ENCODE measurements around the gene GAST.
"Not testable (repeated sequence)": the region's sequence is repeated elsewhere in the genome, so short reads cannot be mapped to it uniquely, and the experiment has no call there.

Gene GAST

DNA sequence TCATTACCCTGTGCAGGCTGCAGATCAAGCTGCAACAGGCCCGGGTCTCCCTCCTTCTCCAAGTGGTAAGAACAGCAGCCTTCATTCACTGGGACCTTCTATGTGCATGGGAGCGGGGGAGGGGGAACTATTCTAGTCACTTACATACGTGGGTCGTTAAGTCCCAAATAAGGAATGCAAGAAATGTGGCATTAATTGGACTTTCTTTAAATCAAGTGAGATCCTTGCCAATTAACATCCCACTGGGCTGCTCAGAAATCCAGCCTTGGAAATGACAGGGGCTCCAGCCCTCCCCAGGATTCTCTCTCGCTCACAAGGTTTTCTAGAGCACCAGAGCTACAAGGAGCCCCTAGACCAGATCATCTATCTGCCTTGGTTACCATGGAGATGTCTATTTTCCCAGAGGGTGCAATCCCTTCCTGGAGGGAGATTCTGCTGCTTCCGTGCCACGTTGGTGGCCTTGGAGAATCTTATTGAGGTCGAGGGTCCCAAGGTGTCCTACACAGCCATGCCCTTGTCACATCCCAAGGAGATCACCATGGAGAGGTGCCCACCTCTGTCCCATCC lies 28.6 kb upstream of the GAST start:
- DNase-seq (ENCODE audit: extremely low read depth in 1 of 2, low read depth in 1 of 2) = no peak

DNA sequence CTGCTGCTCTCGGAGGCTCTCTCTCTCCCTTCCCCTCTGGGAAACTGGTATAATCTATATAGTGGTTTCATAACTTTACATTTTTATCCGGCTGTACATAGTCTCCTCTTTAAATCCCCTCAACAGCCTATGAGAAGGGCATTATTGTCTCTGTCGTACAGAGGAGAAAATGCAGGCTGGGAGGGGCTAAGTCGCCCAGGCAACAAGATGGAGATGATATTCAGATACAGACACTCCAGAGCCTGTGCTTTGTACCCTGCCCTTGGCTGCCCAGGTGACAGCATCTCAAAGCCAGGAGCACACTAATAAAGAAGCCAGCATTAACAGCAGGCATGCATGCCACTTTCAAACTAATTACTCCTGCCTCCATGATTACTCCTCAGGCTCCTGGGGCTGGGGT lies 28.1 kb upstream of the GAST start:
- DNase-seq (ENCODE audit: extremely low read depth in 1 of 2, low read depth in 1 of 2) = no peak

DNA sequence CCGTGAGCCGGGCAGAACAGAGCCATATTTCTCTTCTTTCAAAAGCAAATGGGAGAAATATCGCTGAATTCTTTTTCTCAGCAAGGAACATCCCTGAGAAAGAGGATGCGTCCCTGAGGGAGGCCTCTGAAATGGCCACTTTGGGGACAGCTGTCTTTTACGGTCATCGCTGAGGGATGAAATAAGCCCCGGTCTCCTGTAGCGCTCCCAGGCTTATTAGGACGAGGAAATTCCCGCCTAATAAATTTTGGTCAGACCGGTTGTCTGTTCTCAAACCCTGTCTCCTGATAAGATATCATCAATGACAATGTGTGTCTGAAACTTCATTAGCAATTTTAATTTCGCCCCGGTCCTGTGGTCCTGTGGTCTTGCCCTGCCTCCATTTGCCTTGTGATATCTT lies 26.4 kb upstream of the GAST start:
- not testable (repeated sequence) for DNase-seq (ENCODE audit: extremely low read depth in 1 of 2, low read depth in 1 of 2)

DNA sequence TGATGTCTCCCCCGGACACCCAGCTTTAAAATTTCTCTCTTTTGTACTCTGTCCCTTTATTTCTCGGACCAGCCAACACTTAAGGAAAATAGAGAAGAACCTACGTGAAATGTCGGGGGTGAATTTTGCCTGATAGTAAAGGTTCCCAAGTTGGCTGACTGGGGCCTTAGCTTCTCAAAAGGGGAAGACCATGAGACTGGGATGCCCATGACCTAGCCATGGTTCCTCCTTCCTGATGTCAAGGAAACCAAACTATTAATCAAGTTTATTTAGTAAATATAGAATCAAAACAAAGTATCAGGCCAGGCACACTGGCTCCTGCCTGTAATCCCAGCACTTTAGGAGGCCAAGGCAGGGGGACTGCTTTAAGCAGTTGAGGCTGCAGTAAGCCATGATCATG lies 25.9 kb upstream of the GAST start:
- DNase-seq (ENCODE audit: extremely low read depth in 1 of 2, low read depth in 1 of 2) = no peak

DNA sequence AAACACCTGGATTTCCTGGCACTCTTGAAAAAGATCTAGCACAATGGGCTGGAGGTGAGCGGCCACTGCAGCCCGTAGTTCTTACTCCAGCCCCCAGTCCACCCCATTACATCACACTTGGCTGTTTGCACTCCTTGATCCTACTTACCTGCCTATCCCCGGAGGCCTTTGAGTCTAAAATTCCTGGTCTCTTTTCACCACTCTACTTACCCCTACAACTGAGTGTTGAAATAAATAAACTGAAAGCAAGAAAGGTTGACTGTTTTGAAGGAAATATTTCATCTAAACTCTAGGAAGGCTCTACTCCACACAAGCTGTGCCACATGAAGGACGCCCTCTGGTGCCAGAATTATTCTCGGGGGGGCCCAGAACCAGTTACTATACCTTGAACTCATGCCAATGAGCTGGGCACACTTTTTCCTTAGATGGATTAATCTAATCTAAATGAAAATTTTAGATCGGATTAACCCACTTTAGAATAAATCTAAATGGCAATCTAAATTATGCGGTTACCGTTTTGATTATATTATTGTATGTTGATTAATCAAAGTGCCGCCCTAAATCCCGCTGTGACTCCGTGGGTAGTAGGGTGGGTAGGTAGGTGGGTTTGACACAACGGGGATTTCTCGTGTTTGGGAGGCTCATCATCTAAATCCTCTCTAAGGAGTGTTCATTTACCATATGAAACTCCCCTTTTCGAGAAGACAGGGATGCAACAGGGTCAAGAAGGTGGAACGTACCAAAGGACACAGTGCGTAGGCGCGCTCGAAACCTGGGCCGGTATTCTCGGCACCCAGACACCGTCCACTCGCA lies 24.1 kb upstream of the GAST start:
- peak in 1 of 2 donors; percentile 53 for DNase-seq (ENCODE audit: extremely low read depth in 1 of 2, low read depth in 1 of 2)

DNA sequence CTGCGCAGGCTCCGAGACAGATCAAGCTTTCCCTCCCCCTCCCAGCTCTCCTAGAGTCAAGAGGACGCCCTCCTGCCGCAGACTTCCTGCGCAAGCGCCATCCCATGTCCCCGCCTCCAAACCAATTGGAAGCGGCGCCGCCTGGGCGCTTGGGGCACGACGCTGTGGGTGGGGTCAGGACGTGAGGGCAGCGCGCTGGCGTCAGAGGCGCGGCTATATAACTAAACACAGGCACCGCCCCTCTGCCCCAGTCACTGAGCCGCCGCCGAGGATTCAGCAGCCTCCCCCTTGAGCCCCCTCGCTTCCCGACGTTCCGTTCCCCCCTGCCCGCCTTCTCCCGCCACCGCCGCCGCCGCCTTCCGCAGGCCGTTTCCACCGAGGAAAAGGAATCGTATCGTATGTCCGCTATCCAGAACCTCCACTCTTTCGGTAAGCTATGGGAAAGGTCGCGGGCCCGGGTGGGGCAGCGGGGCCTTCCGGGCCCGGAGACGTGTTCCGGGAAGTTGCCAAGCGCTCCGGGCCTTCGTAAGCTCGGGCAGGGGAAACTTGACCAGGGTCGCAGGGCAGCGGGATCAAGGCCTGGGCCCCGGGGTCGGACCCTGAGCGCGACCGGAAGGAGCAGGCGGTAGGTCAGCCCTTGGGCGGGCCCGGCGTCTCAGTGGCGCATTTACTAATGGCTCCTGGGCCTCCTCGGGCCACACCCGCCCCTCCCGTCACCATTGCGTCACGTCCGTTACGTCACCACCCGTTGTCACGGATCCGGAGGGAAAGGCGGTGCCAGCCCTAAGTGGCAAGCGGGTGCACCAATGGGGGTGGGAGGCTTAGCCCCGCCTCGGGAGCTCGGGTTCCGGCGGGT lies 23.3 kb upstream of the GAST start, which contains the start of gene EIF1:
EIF1 (plus strand) TSS at position 245 of the 856 bp plus-strand sequence; CDS start at position 399, 154 bp downstream.
- DNase-seq (ENCODE audit: extremely low read depth in 1 of 2, low read depth in 1 of 2) = peak; percentile 100

DNA sequence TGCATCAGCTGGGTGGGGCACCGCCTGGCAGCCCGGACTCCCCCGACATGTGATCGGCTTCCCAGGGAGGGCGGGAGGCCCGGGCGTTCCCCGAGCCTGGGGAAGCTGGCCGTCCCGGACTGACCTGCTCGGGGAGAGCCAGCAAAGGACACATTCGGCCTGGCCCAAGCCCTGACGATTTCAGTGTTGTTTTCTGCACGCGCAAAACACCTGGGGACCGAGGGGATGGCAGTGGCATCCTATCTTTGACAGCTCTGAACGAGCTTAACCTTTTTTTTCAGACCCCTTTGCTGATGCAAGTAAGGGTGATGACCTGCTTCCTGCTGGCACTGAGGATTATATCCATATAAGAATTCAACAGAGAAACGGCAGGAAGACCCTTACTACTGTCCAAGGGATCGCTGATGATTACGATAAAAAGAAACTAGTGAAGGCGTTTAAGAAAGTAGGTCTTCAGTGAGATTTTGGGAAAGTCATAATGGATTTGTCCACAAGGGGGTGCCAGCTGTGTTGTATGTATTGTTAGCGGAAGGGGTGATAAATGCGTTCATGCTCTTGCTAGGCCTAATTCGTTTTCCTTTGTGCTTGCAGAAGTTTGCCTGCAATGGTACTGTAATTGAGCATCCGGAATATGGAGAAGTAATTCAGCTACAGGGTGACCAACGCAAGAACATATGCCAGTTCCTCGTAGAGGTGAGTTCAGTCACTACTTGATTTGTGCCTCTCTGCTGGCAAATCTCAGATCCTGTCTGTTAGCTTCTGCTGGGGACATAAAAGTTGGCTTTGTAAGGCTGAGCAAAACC lies 22.4 kb upstream of the GAST start:
- no peak for DNase-seq (ENCODE audit: extremely low read depth in 1 of 2, low read depth in 1 of 2)

DNA sequence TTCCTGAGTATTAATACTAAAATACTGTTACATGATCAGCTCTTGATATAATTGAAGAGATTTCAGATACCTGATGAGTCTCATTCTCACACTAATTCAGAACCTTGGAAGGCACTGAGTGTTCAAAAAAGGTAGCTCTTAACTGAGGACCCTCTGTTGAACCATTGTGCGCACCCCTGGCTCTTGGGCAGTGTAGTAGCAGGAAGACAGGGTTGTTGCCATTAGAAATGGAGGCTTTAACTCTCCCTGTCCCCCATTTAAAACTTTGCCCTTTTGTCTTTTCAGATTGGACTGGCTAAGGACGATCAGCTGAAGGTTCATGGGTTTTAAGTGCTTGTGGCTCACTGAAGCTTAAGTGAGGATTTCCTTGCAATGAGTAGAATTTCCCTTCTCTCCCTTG lies 21.6 kb upstream of the GAST start:
- no peak for DNase-seq (ENCODE audit: extremely low read depth in 1 of 2, low read depth in 1 of 2)

DNA sequence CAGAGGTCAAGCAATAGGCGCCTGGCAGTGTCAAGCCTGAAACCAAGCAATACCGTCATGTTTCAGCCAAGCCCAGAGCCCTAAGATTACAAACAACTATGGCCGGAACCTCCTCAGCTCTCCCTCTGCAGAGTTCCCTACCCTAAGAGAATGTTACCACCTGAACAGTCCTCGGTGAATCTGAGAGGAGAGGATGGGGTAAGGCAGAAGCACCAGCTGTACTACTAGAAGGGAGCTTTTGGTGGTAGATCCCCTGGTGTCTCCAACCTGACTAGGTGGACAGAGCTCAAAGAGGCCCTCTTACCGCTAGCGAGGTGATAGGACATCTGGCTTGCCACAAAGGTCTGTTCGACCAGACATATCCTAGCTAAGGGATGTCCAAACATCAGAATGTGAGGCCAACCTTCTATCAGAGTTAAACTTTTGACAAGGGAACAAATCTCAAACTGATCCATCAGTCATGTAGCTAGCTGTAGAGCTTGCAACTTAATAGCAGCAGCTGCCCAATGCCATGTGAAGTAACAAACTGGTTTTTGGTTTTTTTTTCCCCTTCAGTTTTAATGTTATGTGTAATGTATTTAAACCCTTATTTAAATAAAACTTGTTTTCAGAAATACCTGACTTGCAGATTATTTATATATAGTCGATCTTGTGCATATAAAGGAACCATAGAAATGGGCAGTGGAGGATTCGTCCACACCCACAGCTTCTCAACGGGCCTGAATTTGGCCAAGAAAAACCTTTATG lies 20.9 kb upstream of the GAST start:
- no peak for DNase-seq (ENCODE audit: extremely low read depth in 1 of 2, low read depth in 1 of 2)

DNA sequence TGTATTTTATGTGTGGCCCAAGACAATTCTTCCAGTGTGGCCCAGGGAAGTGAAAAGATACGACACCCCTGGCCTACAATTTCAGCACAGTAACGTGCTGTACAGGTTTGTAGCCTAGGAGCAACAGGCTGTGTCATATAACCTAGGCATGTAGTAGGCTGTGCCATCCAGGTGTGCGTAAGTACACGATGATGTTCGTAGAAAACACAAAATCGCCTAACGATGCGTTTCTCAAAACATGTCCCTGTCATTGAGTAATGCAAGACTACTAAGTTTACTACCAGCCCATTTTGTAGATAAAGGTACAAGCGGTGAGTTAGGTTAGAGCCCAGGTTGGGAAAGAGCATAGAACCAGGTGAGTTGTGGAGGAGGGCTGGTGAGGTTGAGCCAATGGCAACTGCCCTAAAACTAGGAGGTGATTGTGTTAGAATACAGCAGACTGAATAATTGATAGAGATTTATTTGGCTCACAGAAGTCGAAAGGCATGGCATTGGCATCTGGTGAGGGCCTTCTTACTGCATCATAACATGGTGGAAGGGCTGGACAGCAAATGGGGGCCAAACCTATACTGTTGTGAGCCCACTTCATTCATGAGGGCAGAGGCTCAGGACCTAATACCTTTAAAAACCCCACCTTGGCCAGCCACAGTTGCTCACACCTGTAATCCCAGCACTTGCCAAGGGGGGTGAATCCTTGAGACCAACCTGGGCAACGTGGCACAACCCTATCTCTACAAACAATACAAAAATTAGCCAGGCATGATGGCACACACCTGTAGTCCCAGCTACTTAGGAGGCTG lies 19.2 kb upstream of the GAST start:
- no peak for DNase-seq (ENCODE audit: extremely low read depth in 1 of 2, low read depth in 1 of 2)

DNA sequence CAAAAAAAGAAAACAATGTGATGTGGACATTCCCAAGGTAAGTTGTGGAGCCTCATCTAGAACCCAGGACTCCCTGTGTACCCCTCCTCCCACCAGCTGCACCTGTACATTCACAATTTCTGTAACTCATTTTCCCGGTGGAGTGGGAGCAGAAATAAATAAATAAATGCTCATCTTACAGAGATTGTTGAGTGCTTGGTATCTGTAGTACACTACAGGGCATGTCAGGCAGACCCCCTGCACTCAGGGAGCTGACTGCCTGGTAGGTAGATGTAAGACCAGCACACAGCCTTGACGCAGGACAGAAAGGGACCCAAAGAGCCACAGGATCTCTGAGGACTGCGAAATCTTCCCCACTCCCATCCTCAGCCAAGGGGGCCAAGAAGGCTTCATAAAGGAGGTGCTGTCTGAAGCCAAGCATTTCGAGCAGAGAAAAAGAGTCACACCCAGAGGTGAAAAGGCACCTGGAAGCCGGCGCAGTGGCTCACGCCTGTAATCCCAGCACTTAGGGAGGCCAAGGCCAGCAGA lies 16.9 kb upstream of the GAST start:
- no peak for DNase-seq (ENCODE audit: extremely low read depth in 1 of 2, low read depth in 1 of 2)

DNA sequence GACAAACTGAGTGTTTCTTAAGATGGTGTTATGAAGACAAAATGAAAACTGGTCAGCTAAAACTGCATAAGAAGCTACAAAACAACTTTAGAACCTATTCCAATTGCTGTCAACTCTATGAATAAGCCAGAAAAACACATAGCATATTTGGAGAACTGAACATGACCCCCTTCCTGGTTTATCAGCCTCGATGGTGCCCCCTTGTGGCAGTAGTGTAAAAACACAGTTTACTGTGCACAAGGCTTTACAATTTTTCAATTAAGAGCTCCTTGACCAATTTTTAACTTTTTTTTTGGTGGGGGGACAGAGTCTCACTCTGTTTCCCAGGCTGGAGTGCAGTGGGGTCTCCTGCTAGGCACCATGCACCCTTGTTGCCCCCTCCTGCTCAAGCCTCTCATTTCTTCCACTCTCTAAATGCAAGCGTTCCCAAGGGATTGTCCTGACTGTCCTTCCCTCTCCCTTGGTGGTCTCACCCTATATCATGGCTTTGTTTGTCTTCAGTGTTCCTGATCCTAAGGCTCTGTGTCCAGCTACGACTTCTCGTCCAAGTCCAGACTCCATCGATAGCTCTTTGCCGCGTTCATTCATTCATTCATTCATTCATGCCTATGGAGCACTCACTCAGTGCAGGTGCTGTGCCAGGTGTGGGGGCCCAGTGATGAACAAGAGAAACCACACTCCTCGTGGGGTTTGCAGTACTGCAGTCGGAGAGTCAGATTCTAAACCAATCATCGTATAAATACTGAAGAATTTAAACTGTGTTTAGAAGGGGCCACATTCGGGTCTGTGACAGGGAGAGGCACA lies 16.0 kb upstream of the GAST start:
- peak in 1 of 2 donors; percentile 49 for DNase-seq (ENCODE audit: extremely low read depth in 1 of 2, low read depth in 1 of 2)

DNA sequence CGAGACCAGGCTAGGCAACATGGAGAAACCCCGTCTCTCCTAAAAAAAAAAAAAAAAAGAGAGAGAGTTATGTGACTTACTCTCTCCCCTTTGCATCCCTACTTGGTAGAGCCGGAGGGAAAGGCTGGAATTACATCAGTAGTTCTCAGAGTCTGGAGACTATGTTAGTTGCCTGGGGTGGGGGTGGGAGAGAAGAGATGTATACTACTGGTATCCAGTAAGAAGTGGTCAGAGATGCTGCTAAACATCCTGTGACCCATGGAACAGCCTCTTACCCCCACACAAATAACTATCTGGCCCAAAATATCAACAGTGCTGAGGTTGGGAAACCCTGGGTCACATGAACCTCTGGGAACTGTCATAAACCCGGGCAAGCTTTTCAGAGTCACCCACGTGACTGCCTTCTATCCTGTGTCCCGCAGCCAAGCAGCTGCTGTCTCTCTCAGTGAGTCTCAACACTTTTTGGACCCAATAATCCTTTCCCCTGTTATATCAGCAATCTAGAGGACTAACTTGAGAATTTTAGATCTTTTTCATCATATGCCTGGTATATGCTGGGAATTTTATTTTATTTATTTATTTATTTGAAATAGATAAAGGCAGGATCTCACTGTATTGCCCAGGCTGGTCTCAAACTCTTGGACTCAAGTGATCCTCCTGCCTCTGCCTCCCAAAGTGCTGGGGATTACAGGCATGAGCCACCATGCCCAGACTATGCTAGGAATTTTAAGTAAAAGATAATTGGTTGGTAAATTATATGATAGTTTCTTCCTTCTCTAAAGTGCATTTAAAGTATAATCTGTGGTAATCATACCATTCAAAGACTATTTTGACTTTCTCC lies 14.8 kb upstream of the GAST start:
- no peak for DNase-seq (ENCODE audit: extremely low read depth in 1 of 2, low read depth in 1 of 2)

DNA sequence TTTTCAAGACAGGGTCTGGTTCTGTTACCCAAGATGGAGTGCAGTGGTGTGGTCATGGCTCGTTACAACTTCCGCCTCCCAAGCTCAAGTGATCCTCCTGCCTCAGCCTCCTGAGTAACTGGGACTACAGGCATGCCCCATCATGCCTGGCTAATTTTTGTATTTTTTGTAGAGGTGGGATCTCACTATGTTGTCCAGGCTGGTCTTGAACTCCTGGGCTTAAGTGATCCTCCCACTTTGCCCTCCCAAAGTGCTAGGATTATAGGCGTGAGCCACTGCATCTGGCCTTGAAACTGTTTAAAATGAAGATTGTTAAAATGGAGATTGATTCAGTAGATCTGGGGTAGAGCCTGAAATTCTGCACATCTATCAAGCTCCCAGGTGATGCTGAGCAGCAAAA lies 11.3 kb upstream of the GAST start:
- DNase-seq (ENCODE audit: extremely low read depth in 1 of 2, low read depth in 1 of 2) = not testable (repeated sequence)

DNA sequence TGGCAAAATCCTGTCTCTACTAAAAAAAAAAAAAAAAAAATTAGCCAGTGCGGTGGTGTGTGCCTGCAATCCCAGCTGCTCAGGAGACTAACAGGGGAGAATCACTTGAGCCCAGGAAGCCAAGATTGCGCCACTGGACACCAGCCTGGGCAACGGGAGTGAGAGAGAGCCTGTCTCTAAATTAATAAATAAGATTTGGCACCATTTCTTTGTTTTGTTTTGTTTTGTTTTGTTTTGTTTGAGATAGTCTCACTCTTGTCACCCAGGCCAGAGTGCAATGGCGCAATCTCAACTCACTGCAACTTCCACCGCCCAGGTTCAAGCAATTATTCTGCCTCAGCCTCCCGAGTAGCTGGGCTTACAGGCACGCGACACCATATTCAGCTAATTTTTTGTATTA lies 9.4 kb upstream of the GAST start:
- DNase-seq (ENCODE audit: extremely low read depth in 1 of 2, low read depth in 1 of 2) = no peak

DNA sequence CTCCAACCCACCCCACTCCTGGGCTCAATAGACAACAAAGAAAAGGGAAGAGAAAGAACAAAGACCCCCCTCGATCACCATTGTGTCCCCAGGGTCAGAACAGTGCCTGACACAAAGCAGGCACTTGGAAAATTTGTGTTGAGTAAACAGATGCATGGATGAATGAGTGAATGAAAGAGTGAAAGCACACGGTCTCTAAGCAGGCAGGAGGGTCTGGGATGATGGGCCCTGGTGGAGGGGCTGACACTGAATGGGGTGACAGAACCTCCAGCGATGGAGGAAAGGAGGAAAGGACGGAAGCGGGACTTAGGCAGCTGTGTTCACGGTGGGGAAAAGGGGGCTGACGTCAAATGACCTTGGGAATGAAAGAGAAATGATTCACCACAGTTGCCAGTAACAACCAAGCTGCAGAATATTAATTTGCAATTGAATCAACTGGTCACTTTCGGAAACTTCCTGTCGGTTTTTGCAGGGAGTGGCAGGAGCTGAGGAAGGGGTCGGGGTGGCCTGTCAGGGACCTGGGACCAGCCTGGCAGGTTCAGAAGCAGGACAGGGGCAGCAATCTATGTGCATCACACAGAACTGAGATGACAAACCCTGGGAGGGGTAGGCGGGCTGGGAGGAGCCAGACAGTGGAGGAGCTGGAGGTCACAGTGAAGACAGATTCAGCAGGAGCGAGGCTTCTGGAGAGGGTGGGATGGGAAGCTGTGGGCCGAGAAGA lies 6.7 kb upstream of the GAST start:
- no peak for DNase-seq (ENCODE audit: extremely low read depth in 1 of 2, low read depth in 1 of 2)

All from stimulated activated CD8-positive, alpha-beta memory T cell treated with anti-CD3 and anti-CD28 coated beads, Interleukin-7, amount 100 ng/mL, for 48 hours (primary cell).